ENCODE data around the gene VPS13A.

- TF ChIP-seq YY1 (IDR thresholded peaks at IDR 0.05): no peak
- no peak for TF ChIP-seq EGR1 (IDR thresholded peaks at IDR 0.05; ENCODE audit: low read depth in 2 of 2)
- TF ChIP-seq, protein P1, sequence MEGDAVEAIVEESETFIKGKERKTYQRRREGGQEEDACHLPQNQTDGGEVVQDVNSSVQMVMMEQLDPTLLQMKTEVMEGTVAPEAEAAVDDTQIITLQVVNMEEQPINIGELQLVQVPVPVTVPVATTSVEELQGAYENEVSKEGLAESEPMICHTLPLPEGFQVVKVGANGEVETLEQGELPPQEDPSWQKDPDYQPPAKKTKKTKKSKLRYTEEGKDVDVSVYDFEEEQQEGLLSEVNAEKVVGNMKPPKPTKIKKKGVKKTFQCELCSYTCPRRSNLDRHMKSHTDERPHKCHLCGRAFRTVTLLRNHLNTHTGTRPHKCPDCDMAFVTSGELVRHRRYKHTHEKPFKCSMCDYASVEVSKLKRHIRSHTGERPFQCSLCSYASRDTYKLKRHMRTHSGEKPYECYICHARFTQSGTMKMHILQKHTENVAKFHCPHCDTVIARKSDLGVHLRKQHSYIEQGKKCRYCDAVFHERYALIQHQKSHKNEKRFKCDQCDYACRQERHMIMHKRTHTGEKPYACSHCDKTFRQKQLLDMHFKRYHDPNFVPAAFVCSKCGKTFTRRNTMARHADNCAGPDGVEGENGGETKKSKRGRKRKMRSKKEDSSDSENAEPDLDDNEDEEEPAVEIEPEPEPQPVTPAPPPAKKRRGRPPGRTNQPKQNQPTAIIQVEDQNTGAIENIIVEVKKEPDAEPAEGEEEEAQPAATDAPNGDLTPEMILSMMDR (IDR thresholded peaks at IDR 0.05; ENCODE audit: low read depth, low read length, missing input control): no peak
- no peak for TF ChIP-seq FOXA1 (IDR thresholded peaks at IDR 0.05)
- TF ChIP-seq, protein P2, sequence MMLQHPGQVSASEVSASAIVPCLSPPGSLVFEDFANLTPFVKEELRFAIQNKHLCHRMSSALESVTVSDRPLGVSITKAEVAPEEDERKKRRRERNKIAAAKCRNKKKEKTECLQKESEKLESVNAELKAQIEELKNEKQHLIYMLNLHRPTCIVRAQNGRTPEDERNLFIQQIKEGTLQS (IDR thresholded peaks at IDR 0.05): no peak
- TF ChIP-seq SP1 (IDR thresholded peaks at IDR 0.05): no peak
- TF ChIP-seq, protein P3, sequence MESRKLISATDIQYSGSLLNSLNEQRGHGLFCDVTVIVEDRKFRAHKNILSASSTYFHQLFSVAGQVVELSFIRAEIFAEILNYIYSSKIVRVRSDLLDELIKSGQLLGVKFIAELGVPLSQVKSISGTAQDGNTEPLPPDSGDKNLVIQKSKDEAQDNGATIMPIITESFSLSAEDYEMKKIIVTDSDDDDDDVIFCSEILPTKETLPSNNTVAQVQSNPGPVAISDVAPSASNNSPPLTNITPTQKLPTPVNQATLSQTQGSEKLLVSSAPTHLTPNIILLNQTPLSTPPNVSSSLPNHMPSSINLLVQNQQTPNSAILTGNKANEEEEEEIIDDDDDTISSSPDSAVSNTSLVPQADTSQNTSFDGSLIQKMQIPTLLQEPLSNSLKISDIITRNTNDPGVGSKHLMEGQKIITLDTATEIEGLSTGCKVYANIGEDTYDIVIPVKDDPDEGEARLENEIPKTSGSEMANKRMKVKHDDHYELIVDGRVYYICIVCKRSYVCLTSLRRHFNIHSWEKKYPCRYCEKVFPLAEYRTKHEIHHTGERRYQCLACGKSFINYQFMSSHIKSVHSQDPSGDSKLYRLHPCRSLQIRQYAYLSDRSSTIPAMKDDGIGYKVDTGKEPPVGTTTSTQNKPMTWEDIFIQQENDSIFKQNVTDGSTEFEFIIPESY (IDR thresholded peaks at IDR 0.05): no peak
- TF ChIP-seq TAF1 (conservative IDR thresholded peaks at IDR 0.05): no peak
- no peak for TF ChIP-seq HNF4A (conservative IDR thresholded peaks at IDR 0.05)
- no peak for TF ChIP-seq GABPA (IDR thresholded peaks at IDR 0.05 in 1 of 2, conservative IDR thresholded peaks at IDR 0.05 in 1 of 2)
Observed at GRCh38 chr9:77304543-77304942, 127.2 kb downstream of the VPS13A start.

Measured in liver (tissue), 3 donors.